HUES48 (cell line): ENCODE measurements around the gene BRCA2.

Experiments
- H3K27ac ChIP-seq: one replicate; pipeline ENCODE4 v1.7.0; 2013; ENCODE audit warnings: low read depth, low read length, inconsistent platforms
- H3K27me3 ChIP-seq: 2 replicates; pipeline ENCODE4 v1.6.1; 2013; ENCODE audit warnings: mild to moderate bottlenecking, low read length; ENCODE audit not compliant: control insufficient read depth, insufficient read depth
- H3K36me3 ChIP-seq: 2 replicates; pipeline ENCODE4 v1.6.1; 2013; ENCODE audit warnings: low read length; ENCODE audit not compliant: control insufficient read depth, insufficient read depth
- H3K4me1 ChIP-seq: 2 replicates; pipeline ENCODE4 v1.6.1; 2013; ENCODE audit warnings: mild to moderate bottlenecking, low read length; ENCODE audit not compliant: control insufficient read depth, insufficient read depth
- H3K4me3 ChIP-seq: 2 replicates; pipeline ENCODE4 v1.5.1; 2013; ENCODE audit warnings: mild to moderate bottlenecking, low read depth, low read length
- H3K9ac ChIP-seq: 2 replicates; pipeline ENCODE4 v1.6.1; 2013; ENCODE audit warnings: mild to moderate bottlenecking, low read depth, low read length, moderate library complexity
- H3K9me3 ChIP-seq: 2 replicates; pipeline ENCODE4 v1.6.1; 2013; ENCODE audit warnings: low read length; ENCODE audit not compliant: control insufficient read depth, insufficient read depth

BRCA2 gene

GRCh38 chr13:32315238-32316027 is at the start of gene BRCA2, which contains the start of gene ZAR1L:
Gene BRCA2, plus strand, starts transcription at chr13:32315508. Its CDS starts 953 bp downstream, at chr13:32316461.
Gene ZAR1L, minus strand, starts transcription at chr13:32315363. Its CDS starts 3,438 bp downstream, at chr13:32311925.
- H3K36me3 ChIP-seq: peaks cover 21% of the 10 kb centered on the region
- H3K4me3 ChIP-seq: peak within 1 kb of the TSS; percentile 91
- H3K9ac ChIP-seq: peak within 1 kb of the TSS; percentile 97
- H3K9me3 ChIP-seq: no peaks in the 10 kb centered on the region
- no peaks in the 10 kb centered on the region for H3K27me3 ChIP-seq
- peaks cover 8% of the 10 kb centered on the region for H3K4me1 ChIP-seq
- H3K27ac ChIP-seq: peak within 1 kb of the TSS; percentile 95

- no peaks in the 10 kb centered on the region; the same call in 1 of the 2 replicates for H3K36me3 ChIP-seq
- H3K9me3 ChIP-seq: no peaks in the 10 kb centered on the region
- H3K27ac ChIP-seq: no peak overlapping the region
- H3K9ac ChIP-seq: no peak overlapping the region
- no peak overlapping the region for H3K4me3 ChIP-seq
- no peaks in the 10 kb centered on the region for H3K27me3 ChIP-seq
- H3K4me1 ChIP-seq: no peaks in the 10 kb centered on the region
Measured at GRCh38 chr13:32265726-32266125, 49.6 kb upstream of the BRCA2 start.

- no peak overlapping the region for H3K27ac ChIP-seq
- H3K36me3 ChIP-seq: no peaks in the 10 kb centered on the region; the same call in 1 of the 2 replicates
- H3K9me3 ChIP-seq: no peaks in the 10 kb centered on the region
- no peak overlapping the region for H3K4me3 ChIP-seq
- H3K9ac ChIP-seq: no peak overlapping the region
- no peaks in the 10 kb centered on the region for H3K4me1 ChIP-seq
- H3K27me3 ChIP-seq: no peaks in the 10 kb centered on the region
Measured at GRCh38 chr13:32266130-32266529, 49.2 kb upstream of the BRCA2 start.

- Histone ChIP-seq H3K9ac (no peak overlapping the region), H3K4me3 (no peak overlapping the region), H3K4me1 (no peaks in the 10 kb centered on the region), H3K36me3 (no peaks in the 10 kb centered on the region; the same call in 1 of the 2 replicates), H3K27ac (no peak overlapping the region), H3K27me3 (no peaks in the 10 kb centered on the region), H3K9me3 (no peaks in the 10 kb centered on the region)
Measured at GRCh38 chr13:32267836-32268439, 47.4 kb upstream of the BRCA2 start.

- H3K4me3 ChIP-seq: no peak overlapping the region
- H3K9me3 ChIP-seq: no peaks in the 10 kb centered on the region
- no peaks in the 10 kb centered on the region for H3K36me3 ChIP-seq
- no peaks in the 10 kb centered on the region for H3K27me3 ChIP-seq
- no peak overlapping the region for H3K9ac ChIP-seq
- H3K4me1 ChIP-seq: no peaks in the 10 kb centered on the region
- no peak overlapping the region for H3K27ac ChIP-seq
Measured at GRCh38 chr13:32272021-32272683, 43.2 kb upstream of the BRCA2 start.

- no peak overlapping the region for H3K9ac ChIP-seq
- H3K27ac ChIP-seq: no peak overlapping the region
- H3K4me1 ChIP-seq: no peaks in the 10 kb centered on the region
- no peak overlapping the region for H3K4me3 ChIP-seq
- no peaks in the 10 kb centered on the region for H3K36me3 ChIP-seq
- H3K27me3 ChIP-seq: no peaks in the 10 kb centered on the region
- no peaks in the 10 kb centered on the region for H3K9me3 ChIP-seq
Measured at GRCh38 chr13:32277839-32278238, 37.5 kb upstream of the BRCA2 start.

GRCh38 chr13:32278426-32278825 is 36.9 kb upstream of the BRCA2 start:
- H3K9ac ChIP-seq: no peak overlapping the region
- peak overlapping the region; percentile 54 for H3K27ac ChIP-seq
- H3K4me1 ChIP-seq: no peaks in the 10 kb centered on the region
- H3K36me3 ChIP-seq: no peaks in the 10 kb centered on the region
- H3K4me3 ChIP-seq: no peak overlapping the region
- H3K9me3 ChIP-seq: no peaks in the 10 kb centered on the region
- no peaks in the 10 kb centered on the region for H3K27me3 ChIP-seq

- H3K4me3 ChIP-seq: no peak overlapping the region
- no peaks in the 10 kb centered on the region for H3K9me3 ChIP-seq
- H3K27ac ChIP-seq: no peak overlapping the region
- H3K36me3 ChIP-seq: no peaks in the 10 kb centered on the region
- H3K4me1 ChIP-seq: 0 out of 2 replicates have a peak, but pooled peaks cover 9% of the 10 kb centered on the region
- H3K27me3 ChIP-seq: no peaks in the 10 kb centered on the region
- no peak overlapping the region for H3K9ac ChIP-seq
Measured at GRCh38 chr13:32281096-32281495, 34.2 kb upstream of the BRCA2 start.

GRCh38 chr13:32282096-32282711 is 33.1 kb upstream of the BRCA2 start:
- H3K9me3 ChIP-seq: no peaks in the 10 kb centered on the region
- no peak overlapping the region for H3K4me3 ChIP-seq
- no peak overlapping the region for H3K9ac ChIP-seq
- no peaks in the 10 kb centered on the region for H3K27me3 ChIP-seq
- H3K27ac ChIP-seq: no peak overlapping the region
- H3K36me3 ChIP-seq: no peaks in the 10 kb centered on the region
- H3K4me1 ChIP-seq: 0 out of 2 replicates have a peak, but pooled peaks cover 9% of the 10 kb centered on the region

- Histone ChIP-seq H3K9me3 (no peaks in the 10 kb centered on the region), H3K4me3 (no peak overlapping the region), H3K27me3 (no peaks in the 10 kb centered on the region), H3K27ac (peak overlapping the region; percentile 89), H3K4me1 (peaks cover 15% of the 10 kb centered on the region; the same call in 1 of the 2 replicates), H3K9ac (no peak overlapping the region), H3K36me3 (no peaks in the 10 kb centered on the region)
Measured at GRCh38 chr13:32284927-32285632, 30.2 kb upstream of the BRCA2 start.
